Measurements from ENCODE around the gene LONRF2. TPM values are rescaled to one million over a fixed set of nuclear protein-coding genes. Genes with fewer than 3 reads are reported as not detected.

The LONRF2 gene
- total and polyA plus RNA-seq, 2 of the 13 experiments (the other 11 are each of a cell fraction or from before 2014, with no cell fraction given) = not detected

DNA sequence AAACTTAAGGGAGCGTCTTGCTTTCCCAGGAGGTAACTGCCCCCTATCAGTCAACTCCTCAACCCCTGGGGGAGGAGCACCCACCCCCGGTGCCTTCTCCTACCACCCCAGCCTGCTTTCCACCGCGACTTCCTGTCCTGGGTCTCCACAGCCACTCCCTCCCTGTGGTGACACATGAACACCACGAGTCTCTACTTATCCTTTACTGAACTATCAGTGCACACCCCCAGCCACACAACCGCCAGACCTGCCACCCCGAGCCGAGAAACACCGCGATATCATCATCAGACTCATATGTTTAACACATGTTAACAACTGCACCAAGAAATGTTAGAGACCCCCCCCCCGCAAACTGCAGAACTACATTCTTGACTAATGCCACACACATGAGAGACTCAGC is 43.3 kb downstream of the LONRF2 start:
- Histone ChIP-seq H3K36me3 (replicated peaks in 1 of 2; ENCODE audit: control insufficient read depth in 1 of 2, insufficient read depth in 2 of 2, low read length in 2 of 2) (no peaks in the 10 kb centered on the region), H3K27me3 (ENCODE audit: control insufficient read depth in 1 of 2, insufficient read depth in 2 of 2, low read length in 2 of 2) (peaks cover 3 to 41% of the 10 kb centered on the region in 2 experiments; a peak in 4 of 5 replicates), H3K27ac (ENCODE audit: extremely low read length, insufficient read depth, low read length) (no peak overlapping the region), H3K4me3 (replicated peaks in 1 of 3; ENCODE audit: insufficient read depth in 1 of 3, low read depth in 2 of 3, low read length in 3 of 3) (no peak overlapping the region), H3K4me2 (ENCODE audit: low read depth, low read length) (no peak overlapping the region), H4K20me1 (ENCODE audit: insufficient read depth, low read length) (no peaks in the 10 kb centered on the region), H2AFZ (ENCODE audit: low read length) (no peak overlapping the region), H3K9ac (ENCODE audit: insufficient read depth, low read depth, low read length) (no peak overlapping the region), H3K4me1 (ENCODE audit: insufficient read depth, low read length) (no peaks in the 10 kb centered on the region), H3K9me3 (ENCODE audit: low read length) (no peaks in the 10 kb centered on the region), H3K79me2 (ENCODE audit: insufficient read depth, low read length) (no peaks in the 10 kb centered on the region)
- ChIA-PET POLR2A (no interaction called here), CTCF (ENCODE audit: low intra/inter-chr PET ratio, low total read pairs) (no interaction called here)
- ATAC-seq (no peak), FAIRE-seq (no peak), DNase-seq (ENCODE audit: low spot score) (no peak)
- intact Hi-C loops (cut with micrococcal nuclease; ENCODE audit: unreplicated experiment) (no loop called here), in situ Hi-C loops (cut with HindIII; ENCODE audit: extremely low pct_ligation_motif_present, low pct_unique_long_range_greater_than_20kb) (no loop called here)
- WGBS (ENCODE audit: low lambda C conversion rate) = 37% methylated on average over 11 of the region's 11 CpGs
- TF ChIP-seq TEAD2 (CRISPR knock-in tag; IDR thresholded peaks at IDR 0.05) (no peak), ZNF772 (CRISPR knock-in tag; IDR thresholded peaks at IDR 0.05) (no peak), ZNF580 (CRISPR knock-in tag; IDR thresholded peaks at IDR 0.05; ENCODE audit: borderline replicate concordance, low read depth) (no peak)
- no TSS peak for BruUV-seq (replicated peaks)

GRCh38 chr2:100278501-100278900 is 43.8 kb downstream of the LONRF2 start:
- in situ Hi-C loops (cut with HindIII; ENCODE audit: extremely low pct_ligation_motif_present, low pct_unique_long_range_greater_than_20kb) (no loop called here), intact Hi-C loops (cut with micrococcal nuclease; ENCODE audit: unreplicated experiment) (no loop called here)
- Histone ChIP-seq H4K20me1 (ENCODE audit: insufficient read depth, low read length) (no peaks in the 10 kb centered on the region), H3K9me3 (ENCODE audit: low read length) (no peaks in the 10 kb centered on the region), H2AFZ (ENCODE audit: low read length) (no peak overlapping the region), H3K4me3 (replicated peaks in 1 of 3; ENCODE audit: insufficient read depth in 1 of 3, low read depth in 2 of 3, low read length in 3 of 3) (no peak overlapping the region), H3K79me2 (ENCODE audit: insufficient read depth, low read length) (no peaks in the 10 kb centered on the region), H3K27me3 (ENCODE audit: control insufficient read depth in 1 of 2, insufficient read depth in 2 of 2, low read length in 2 of 2) (peaks cover 3 to 38% of the 10 kb centered on the region in 2 experiments; a peak in 4 of 5 replicates), H3K9ac (ENCODE audit: insufficient read depth, low read depth, low read length) (no peak overlapping the region), H3K4me2 (ENCODE audit: low read depth, low read length) (no peak overlapping the region), H3K36me3 (replicated peaks in 1 of 2; ENCODE audit: control insufficient read depth in 1 of 2, insufficient read depth in 2 of 2, low read length in 2 of 2) (no peaks in the 10 kb centered on the region), H3K27ac (ENCODE audit: extremely low read length, insufficient read depth, low read length) (no peak overlapping the region), H3K4me1 (ENCODE audit: insufficient read depth, low read length) (no peaks in the 10 kb centered on the region)
- DNase-seq (ENCODE audit: low spot score) (no peak), FAIRE-seq (no peak), ATAC-seq (no peak)
- no TSS peak for BruUV-seq (replicated peaks)
- POLR2A ChIA-PET = no interaction called here
- 25% methylated on average over 12 of the region's 12 CpGs for WGBS (ENCODE audit: low lambda C conversion rate)
- CTCF ChIA-PET (ENCODE audit: low intra/inter-chr PET ratio, low total read pairs) = no interaction called here
- TF ChIP-seq ZNF235 (CRISPR knock-in tag; IDR thresholded peaks at IDR 0.05; ENCODE audit: borderline replicate concordance) (no peak), EEA1 (CRISPR knock-in tag; IDR thresholded peaks at IDR 0.05; ENCODE audit: borderline replicate concordance) (no peak), HNF4G (IDR thresholded peaks at IDR 0.05; ENCODE audit: borderline replicate concordance, low read depth, low read length) (no peak), HNF4G (CRISPR knock-in tag; IDR thresholded peaks at IDR 0.05; ENCODE audit: borderline replicate concordance, low read depth) (no peak), ZBTB21 (CRISPR knock-in tag; IDR thresholded peaks at IDR 0.05) (no peak)
- TF ChIP-seq, protein P1, sequence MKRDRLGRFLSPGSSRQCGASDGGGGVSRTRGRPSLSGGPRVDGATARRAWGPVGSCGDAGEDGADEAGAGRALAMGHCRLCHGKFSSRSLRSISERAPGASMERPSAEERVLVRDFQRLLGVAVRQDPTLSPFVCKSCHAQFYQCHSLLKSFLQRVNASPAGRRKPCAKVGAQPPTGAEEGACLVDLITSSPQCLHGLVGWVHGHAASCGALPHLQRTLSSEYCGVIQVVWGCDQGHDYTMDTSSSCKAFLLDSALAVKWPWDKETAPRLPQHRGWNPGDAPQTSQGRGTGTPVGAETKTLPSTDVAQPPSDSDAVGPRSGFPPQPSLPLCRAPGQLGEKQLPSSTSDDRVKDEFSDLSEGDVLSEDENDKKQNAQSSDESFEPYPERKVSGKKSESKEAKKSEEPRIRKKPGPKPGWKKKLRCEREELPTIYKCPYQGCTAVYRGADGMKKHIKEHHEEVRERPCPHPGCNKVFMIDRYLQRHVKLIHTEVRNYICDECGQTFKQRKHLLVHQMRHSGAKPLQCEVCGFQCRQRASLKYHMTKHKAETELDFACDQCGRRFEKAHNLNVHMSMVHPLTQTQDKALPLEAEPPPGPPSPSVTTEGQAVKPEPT (CRISPR knock-in tag; IDR thresholded peaks at IDR 0.05; ENCODE audit: low read depth) = no peak
- TF ChIP-seq, protein P2, sequence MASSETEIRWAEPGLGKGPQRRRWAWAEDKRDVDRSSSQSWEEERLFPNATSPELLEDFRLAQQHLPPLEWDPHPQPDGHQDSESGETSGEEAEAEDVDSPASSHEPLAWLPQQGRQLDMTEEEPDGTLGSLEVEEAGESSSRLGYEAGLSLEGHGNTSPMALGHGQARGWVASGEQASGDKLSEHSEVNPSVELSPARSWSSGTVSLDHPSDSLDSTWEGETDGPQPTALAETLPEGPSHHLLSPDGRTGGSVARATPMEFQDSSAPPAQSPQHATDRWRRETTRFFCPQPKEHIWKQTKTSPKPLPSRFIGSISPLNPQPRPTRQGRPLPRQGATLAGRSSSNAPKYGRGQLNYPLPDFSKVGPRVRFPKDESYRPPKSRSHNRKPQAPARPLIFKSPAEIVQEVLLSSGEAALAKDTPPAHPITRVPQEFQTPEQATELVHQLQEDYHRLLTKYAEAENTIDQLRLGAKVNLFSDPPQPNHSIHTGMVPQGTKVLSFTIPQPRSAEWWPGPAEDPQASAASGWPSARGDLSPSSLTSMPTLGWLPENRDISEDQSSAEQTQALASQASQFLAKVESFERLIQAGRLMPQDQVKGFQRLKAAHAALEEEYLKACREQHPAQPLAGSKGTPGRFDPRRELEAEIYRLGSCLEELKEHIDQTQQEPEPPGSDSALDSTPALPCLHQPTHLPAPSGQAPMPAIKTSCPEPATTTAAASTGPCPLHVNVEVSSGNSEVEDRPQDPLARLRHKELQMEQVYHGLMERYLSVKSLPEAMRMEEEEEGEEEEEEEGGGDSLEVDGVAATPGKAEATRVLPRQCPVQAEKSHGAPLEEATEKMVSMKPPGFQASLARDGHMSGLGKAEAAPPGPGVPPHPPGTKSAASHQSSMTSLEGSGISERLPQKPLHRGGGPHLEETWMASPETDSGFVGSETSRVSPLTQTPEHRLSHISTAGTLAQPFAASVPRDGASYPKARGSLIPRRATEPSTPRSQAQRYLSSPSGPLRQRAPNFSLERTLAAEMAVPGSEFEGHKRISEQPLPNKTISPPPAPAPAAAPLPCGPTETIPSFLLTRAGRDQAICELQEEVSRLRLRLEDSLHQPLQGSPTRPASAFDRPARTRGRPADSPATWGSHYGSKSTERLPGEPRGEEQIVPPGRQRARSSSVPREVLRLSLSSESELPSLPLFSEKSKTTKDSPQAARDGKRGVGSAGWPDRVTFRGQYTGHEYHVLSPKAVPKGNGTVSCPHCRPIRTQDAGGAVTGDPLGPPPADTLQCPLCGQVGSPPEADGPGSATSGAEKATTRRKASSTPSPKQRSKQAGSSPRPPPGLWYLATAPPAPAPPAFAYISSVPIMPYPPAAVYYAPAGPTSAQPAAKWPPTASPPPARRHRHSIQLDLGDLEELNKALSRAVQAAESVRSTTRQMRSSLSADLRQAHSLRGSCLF (CRISPR knock-in tag; IDR thresholded peaks at IDR 0.05; ENCODE audit: borderline replicate concordance) = no peak
